Lower leg skin (tissue), 3 donors: ENCODE data around the gene PDSS2.

Experiments
- CTCF ChIP-seq, 3 donors: fragments of 450-650 bp; IDR thresholded peaks; one replicate each; pipeline ENCODE4 v1.5.1; 2016; ENCODE audit warnings: antibody characterized with exemption in 3 of 3, mild to moderate bottlenecking in 3 of 3, moderate library complexity in 2 of 3
- POLR2A ChIP-seq, 2 donors: fragments of 450-650 bp; IDR thresholded peaks; one replicate each; pipeline ENCODE4 v1.6.1; 2016 to 2017; ENCODE audit warnings: antibody characterized with exemption in 2 of 2, mild to moderate bottlenecking in 1 of 2, moderate library complexity in 1 of 2

GRCh38 chr6:107331409-107332386 lies 127.7 kb downstream of the PDSS2 start:
- no peak for TF ChIP-seq POLR2A (IDR thresholded peaks at IDR 0.05)
- TF ChIP-seq CTCF (IDR thresholded peaks at IDR 0.05) = no peak
